ENCODE data around the gene HOXC6.

Gene HOXC6

DNA sequence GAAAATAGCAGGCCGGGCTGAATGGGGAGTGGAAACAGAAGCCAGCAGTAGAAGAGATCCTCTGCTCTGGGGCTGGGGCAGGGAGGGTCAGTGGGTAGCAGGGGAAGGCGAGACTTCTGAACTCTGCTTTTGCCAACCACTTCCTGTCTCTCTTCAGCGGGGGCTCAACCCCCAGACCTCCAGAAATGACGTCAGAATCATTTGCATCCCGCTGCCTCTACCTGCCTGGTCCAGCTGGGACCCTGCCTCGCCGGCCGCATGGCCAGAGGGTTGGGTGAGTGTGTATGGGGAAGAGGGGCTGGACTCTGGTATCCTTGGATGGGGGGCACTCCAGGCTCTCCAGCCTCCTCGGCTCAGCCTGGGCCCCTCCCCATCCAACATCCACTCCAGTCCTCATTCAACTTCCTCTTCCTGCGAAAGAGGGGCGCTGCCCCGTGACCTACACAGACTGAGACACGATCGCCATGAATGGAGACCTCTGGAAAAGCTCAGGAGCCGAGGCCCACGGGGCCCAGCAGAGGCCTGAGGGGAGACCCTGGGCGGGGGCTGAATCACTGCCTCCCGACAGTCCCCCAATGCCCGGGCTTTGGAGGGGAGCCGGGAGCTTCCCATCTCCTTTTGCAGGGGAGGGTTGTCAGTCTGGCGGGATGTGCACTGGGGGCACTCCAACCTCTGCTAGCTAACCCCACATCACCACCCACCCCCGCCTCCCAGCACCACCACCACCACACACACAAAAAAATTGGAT, 24.9 kb downstream of the HOXC6 start:
- Histone ChIP-seq H3K27me3 (ENCODE audit: control insufficient read depth in 1 of 2, insufficient read depth in 1 of 2, low read length in 2 of 2) (peaks cover 0 to 21% of the 10 kb centered on the region in 2 experiments), H2BK12ac (ENCODE audit: low read length in 2 of 2) (no peak overlapping the region), H2AFZ (ENCODE audit: low read depth, low read length) (no peak overlapping the region), H3K4ac (ENCODE audit: low read depth in 1 of 2, low read length in 2 of 2) (no peak overlapping the region), H4K91ac (ENCODE audit: low read length) (no peak overlapping the region), H2AK5ac (ENCODE audit: low read length, severe bottlenecking) (no peak overlapping the region), H3K4me3 (ENCODE audit: insufficient read depth in 1 of 2, low read depth in 1 of 2, low read length in 2 of 2) (peak overlapping the region in 1 of 2 experiments; percentile 66), H3K18ac (ENCODE audit: low read depth in 1 of 2, low read length in 2 of 2) (no peak overlapping the region), H3K4me2 (ENCODE audit: low read length, poor library complexity, severe bottlenecking) (no peak overlapping the region), H3K23ac (ENCODE audit: low read length in 2 of 2) (no peak overlapping the region), H3K79me1 (replicated peaks; ENCODE audit: low read length, poor library complexity, severe bottlenecking) (peaks cover 38% of the 10 kb centered on the region), H2BK5ac (ENCODE audit: low read depth, low read length, poor library complexity, severe bottlenecking) (no peak overlapping the region), H3K27ac (ENCODE audit: low read length, poor library complexity, severe bottlenecking) (no peak overlapping the region), H3K14ac (ENCODE audit: low read length in 2 of 2) (no peak overlapping the region), H2BK15ac (ENCODE audit: low read depth, poor library complexity, severe bottlenecking) (no peak overlapping the region), H3K4me1 (ENCODE audit: control insufficient read depth, insufficient read depth, low read depth, low read length) (peaks cover 5% of the 10 kb centered on the region), H3K9ac (ENCODE audit: low read length) (peak overlapping the region; percentile 89), H2BK120ac (ENCODE audit: low read depth, low read length) (no peak overlapping the region), H3K36me3 (ENCODE audit: control insufficient read depth in 1 of 2, insufficient read depth in 2 of 2, low read depth in 1 of 2, low read length in 2 of 2) (peaks cover 21 to 34% of the 10 kb centered on the region in 2 experiments), H4K8ac (ENCODE audit: low read length) (no peak overlapping the region), H3K9me3 (ENCODE audit: control insufficient read depth, low read length) (no peaks in the 10 kb centered on the region)
- no peak for DNase-seq
- WGBS: 22% methylated on average over 10 of the region's 22 CpGs

DNA sequence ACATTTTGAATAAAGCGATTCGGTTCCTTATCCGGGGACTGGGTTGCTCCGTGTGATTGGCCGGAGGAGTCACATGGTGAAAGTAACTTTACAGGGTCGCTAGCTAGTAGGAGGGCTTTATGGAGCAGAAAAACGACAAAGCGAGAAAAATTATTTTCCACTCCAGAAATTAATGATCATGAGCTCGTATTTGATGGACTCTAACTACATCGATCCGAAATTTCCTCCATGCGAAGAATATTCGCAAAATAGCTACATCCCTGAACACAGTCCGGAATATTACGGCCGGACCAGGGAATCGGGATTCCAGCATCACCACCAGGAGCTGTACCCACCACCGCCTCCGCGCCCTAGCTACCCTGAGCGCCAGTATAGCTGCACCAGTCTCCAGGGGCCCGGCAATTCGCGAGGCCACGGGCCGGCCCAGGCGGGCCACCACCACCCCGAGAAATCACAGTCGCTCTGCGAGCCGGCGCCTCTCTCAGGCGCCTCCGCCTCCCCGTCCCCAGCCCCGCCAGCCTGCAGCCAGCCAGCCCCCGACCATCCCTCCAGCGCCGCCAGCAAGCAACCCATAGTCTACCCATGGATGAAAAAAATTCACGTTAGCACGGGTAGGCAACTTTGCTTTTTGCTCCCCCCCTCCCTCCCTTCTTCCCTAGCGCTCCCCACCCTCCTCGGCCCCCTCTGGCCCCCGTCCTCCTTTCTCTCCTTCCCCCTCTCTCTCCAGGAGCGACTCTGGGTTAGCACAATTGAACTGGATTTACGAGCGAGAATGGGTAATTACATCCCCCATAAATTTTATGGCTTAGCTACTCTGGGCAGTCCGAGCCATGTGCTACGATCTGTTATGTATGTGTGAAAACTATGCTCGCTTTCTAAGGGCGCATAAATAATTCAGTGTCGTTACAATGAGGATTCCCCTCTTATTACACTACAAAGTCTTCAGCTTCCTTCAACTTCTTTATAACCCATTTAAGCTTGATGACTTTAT, 25.8 kb downstream of the HOXC6 start, which contains the start of gene HOXC4:
TSS of gene HOXC4 (plus strand) at position 85 of the 991 bp plus-strand sequence. CDS start at position 173, 88 bp downstream.
- Histone ChIP-seq H2BK12ac (ENCODE audit: low read length in 2 of 2) (no peak within 1 kb of the TSS), H3K9ac (ENCODE audit: low read length) (peak within 1 kb of the TSS; percentile 89), H3K18ac (ENCODE audit: low read depth in 1 of 2, low read length in 2 of 2) (no peak within 1 kb of the TSS), H2AFZ (ENCODE audit: low read depth, low read length) (no peak within 1 kb of the TSS), H3K4me2 (ENCODE audit: low read length, poor library complexity, severe bottlenecking) (no peak within 1 kb of the TSS), H4K8ac (ENCODE audit: low read length) (no peak within 1 kb of the TSS), H2BK15ac (ENCODE audit: low read depth, poor library complexity, severe bottlenecking) (no peak within 1 kb of the TSS), H3K79me1 (replicated peaks; ENCODE audit: low read length, poor library complexity, severe bottlenecking) (peaks cover 36% of the 10 kb centered on the region), H3K27ac (ENCODE audit: low read length, poor library complexity, severe bottlenecking) (no peak within 1 kb of the TSS), H3K9me3 (ENCODE audit: control insufficient read depth, low read length) (no peaks in the 10 kb centered on the region), H2BK5ac (ENCODE audit: low read depth, low read length, poor library complexity, severe bottlenecking) (no peak within 1 kb of the TSS), H4K91ac (ENCODE audit: low read length) (no peak within 1 kb of the TSS), H3K36me3 (ENCODE audit: control insufficient read depth in 1 of 2, insufficient read depth in 2 of 2, low read depth in 1 of 2, low read length in 2 of 2) (peaks cover 21 to 34% of the 10 kb centered on the region in 2 experiments), H3K4me3 (ENCODE audit: insufficient read depth in 1 of 2, low read depth in 1 of 2, low read length in 2 of 2) (peak within 1 kb of the TSS in 1 of 2 experiments; percentile 66), H3K23ac (ENCODE audit: low read length in 2 of 2) (no peak within 1 kb of the TSS), H3K14ac (ENCODE audit: low read length in 2 of 2) (no peak within 1 kb of the TSS), H2BK120ac (ENCODE audit: low read depth, low read length) (no peak within 1 kb of the TSS), H3K4ac (ENCODE audit: low read depth in 1 of 2, low read length in 2 of 2) (no peak within 1 kb of the TSS), H3K27me3 (ENCODE audit: control insufficient read depth in 1 of 2, insufficient read depth in 1 of 2, low read length in 2 of 2) (peaks cover 0 to 18% of the 10 kb centered on the region in 2 experiments), H2AK5ac (ENCODE audit: low read length, severe bottlenecking) (no peak within 1 kb of the TSS), H3K4me1 (ENCODE audit: control insufficient read depth, insufficient read depth, low read depth, low read length) (peaks cover 5% of the 10 kb centered on the region)
- 16% methylated on average over 46 of the region's 52 CpGs for WGBS
- DNase-seq: no peak

DNA sequence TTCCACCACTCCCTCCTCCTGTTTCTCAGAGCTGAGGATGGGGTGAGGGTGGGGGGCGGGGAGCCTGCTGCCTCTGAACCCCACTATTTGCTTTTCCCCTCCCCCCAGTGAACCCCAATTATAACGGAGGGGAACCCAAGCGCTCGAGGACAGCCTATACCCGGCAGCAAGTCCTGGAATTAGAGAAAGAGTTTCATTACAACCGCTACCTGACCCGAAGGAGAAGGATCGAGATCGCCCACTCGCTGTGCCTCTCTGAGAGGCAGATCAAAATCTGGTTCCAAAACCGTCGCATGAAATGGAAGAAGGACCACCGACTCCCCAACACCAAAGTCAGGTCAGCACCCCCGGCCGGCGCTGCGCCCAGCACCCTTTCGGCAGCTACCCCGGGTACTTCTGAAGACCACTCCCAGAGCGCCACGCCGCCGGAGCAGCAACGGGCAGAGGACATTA, 26.5 kb downstream of the HOXC6 start:
- H2AK5ac ChIP-seq (ENCODE audit: low read length, severe bottlenecking): no peak overlapping the region
- H3K27me3 ChIP-seq (ENCODE audit: control insufficient read depth in 1 of 2, insufficient read depth in 1 of 2, low read length in 2 of 2): peaks cover 0 to 20% of the 10 kb centered on the region in 2 experiments
- H3K9ac ChIP-seq (ENCODE audit: low read length): no peak overlapping the region
- H2BK15ac ChIP-seq (ENCODE audit: low read depth, poor library complexity, severe bottlenecking): no peak overlapping the region
- H3K9me3 ChIP-seq (ENCODE audit: control insufficient read depth, low read length): no peaks in the 10 kb centered on the region
- H3K4me3 ChIP-seq (ENCODE audit: insufficient read depth in 1 of 2, low read depth in 1 of 2, low read length in 2 of 2): no peak overlapping the region
- no peak for DNase-seq
- H3K23ac ChIP-seq (ENCODE audit: low read length in 2 of 2): no peak overlapping the region
- H3K79me1 ChIP-seq (replicated peaks; ENCODE audit: low read length, poor library complexity, severe bottlenecking): peaks cover 37% of the 10 kb centered on the region
- no peak overlapping the region for H3K18ac ChIP-seq (ENCODE audit: low read depth in 1 of 2, low read length in 2 of 2)
- no peak overlapping the region for H3K27ac ChIP-seq (ENCODE audit: low read length, poor library complexity, severe bottlenecking)
- no peak overlapping the region for H3K4ac ChIP-seq (ENCODE audit: low read depth in 1 of 2, low read length in 2 of 2)
- H3K36me3 ChIP-seq (ENCODE audit: control insufficient read depth in 1 of 2, insufficient read depth in 2 of 2, low read depth in 1 of 2, low read length in 2 of 2): peaks cover 24 to 34% of the 10 kb centered on the region in 2 experiments
- no peak overlapping the region for H3K14ac ChIP-seq (ENCODE audit: low read length in 2 of 2)
- H3K4me1 ChIP-seq (ENCODE audit: control insufficient read depth, insufficient read depth, low read depth, low read length): peaks cover 5% of the 10 kb centered on the region
- H2BK12ac ChIP-seq (ENCODE audit: low read length in 2 of 2): no peak overlapping the region
- 42% methylated on average over 24 of the region's 24 CpGs for WGBS
- H4K91ac ChIP-seq (ENCODE audit: low read length): no peak overlapping the region
- no peak overlapping the region for H2BK120ac ChIP-seq (ENCODE audit: low read depth, low read length)
- H2AFZ ChIP-seq (ENCODE audit: low read depth, low read length): no peak overlapping the region
- no peak overlapping the region for H4K8ac ChIP-seq (ENCODE audit: low read length)
- no peak overlapping the region for H2BK5ac ChIP-seq (ENCODE audit: low read depth, low read length, poor library complexity, severe bottlenecking)
- no peak overlapping the region for H3K4me2 ChIP-seq (ENCODE audit: low read length, poor library complexity, severe bottlenecking)

DNA sequence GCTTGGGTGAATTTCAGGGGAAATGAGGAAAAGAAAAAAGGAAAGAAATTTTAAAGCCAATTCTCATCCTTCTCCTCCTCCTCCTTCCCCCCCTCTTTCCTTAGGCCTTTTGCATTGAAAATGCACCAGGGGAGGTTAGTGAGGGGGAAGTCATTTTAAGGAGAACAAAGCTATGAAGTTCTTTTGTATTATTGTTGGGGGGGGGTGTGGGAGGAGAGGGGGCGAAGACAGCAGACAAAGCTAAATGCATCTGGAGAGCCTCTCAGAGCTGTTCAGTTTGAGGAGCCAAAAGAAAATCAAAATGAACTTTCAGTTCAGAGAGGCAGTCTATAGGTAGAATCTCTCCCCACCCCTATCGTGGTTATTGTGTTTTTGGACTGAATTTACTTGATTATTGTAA, 27.3 kb downstream of the HOXC6 start:
- H3K4ac ChIP-seq (ENCODE audit: low read depth in 1 of 2, low read length in 2 of 2): no peak overlapping the region
- H3K4me1 ChIP-seq (ENCODE audit: control insufficient read depth, insufficient read depth, low read depth, low read length): peaks cover 7% of the 10 kb centered on the region
- 63% methylated on average over 1 of the region's 2 CpGs for WGBS
- H4K8ac ChIP-seq (ENCODE audit: low read length): no peak overlapping the region
- no peak overlapping the region for H2AFZ ChIP-seq (ENCODE audit: low read depth, low read length)
- no peak overlapping the region for H3K14ac ChIP-seq (ENCODE audit: low read length in 2 of 2)
- no peak overlapping the region for H3K27ac ChIP-seq (ENCODE audit: low read length, poor library complexity, severe bottlenecking)
- no peak overlapping the region for H3K4me2 ChIP-seq (ENCODE audit: low read length, poor library complexity, severe bottlenecking)
- H3K9me3 ChIP-seq (ENCODE audit: control insufficient read depth, low read length): no peaks in the 10 kb centered on the region
- H3K36me3 ChIP-seq (ENCODE audit: control insufficient read depth in 1 of 2, insufficient read depth in 2 of 2, low read depth in 1 of 2, low read length in 2 of 2): peaks cover 28 to 34% of the 10 kb centered on the region in 2 experiments
- no peak overlapping the region for H2BK5ac ChIP-seq (ENCODE audit: low read depth, low read length, poor library complexity, severe bottlenecking)
- DNase-seq: no peak
- H3K9ac ChIP-seq (ENCODE audit: low read length): no peak overlapping the region
- H3K18ac ChIP-seq (ENCODE audit: low read depth in 1 of 2, low read length in 2 of 2): no peak overlapping the region
- H2BK12ac ChIP-seq (ENCODE audit: low read length in 2 of 2): no peak overlapping the region
- no peak overlapping the region for H4K91ac ChIP-seq (ENCODE audit: low read length)
- no peak overlapping the region for H2AK5ac ChIP-seq (ENCODE audit: low read length, severe bottlenecking)
- no peak overlapping the region for H2BK15ac ChIP-seq (ENCODE audit: low read depth, poor library complexity, severe bottlenecking)
- H3K23ac ChIP-seq (ENCODE audit: low read length in 2 of 2): no peak overlapping the region
- H3K4me3 ChIP-seq (ENCODE audit: insufficient read depth in 1 of 2, low read depth in 1 of 2, low read length in 2 of 2): no peak overlapping the region
- H2BK120ac ChIP-seq (ENCODE audit: low read depth, low read length): no peak overlapping the region
- peaks cover 0 to 13% of the 10 kb centered on the region in 2 experiments for H3K27me3 ChIP-seq (ENCODE audit: control insufficient read depth in 1 of 2, insufficient read depth in 1 of 2, low read length in 2 of 2)
- H3K79me1 ChIP-seq (replicated peaks; ENCODE audit: low read length, poor library complexity, severe bottlenecking): peaks cover 32% of the 10 kb centered on the region

Measured in mesenchymal stem cell (in vitro differentiated cells and primary cell).